CD14-positive monocyte (primary cell): Measurements from ENCODE around the gene OSBPL9. TPM values are rescaled to one million over a fixed set of nuclear protein-coding genes. Genes with fewer than 3 reads are reported as not detected.
A peak's percentile ranks its signal among the peaks of the same experiment; 100 is the strongest.

Experiments
- DNase-seq, 3 donors: peaks; one replicate each; pipeline ENCODE4 v3.0.0-alpha.2; 2011 to 2022
- H2AFZ ChIP-seq: 2 replicates; pipeline ENCODE4 v1.6.0; 2012; ENCODE audit warnings: mild to moderate bottlenecking, low read depth, low read length, inconsistent platforms; ENCODE audit not compliant: insufficient read depth, poor library complexity, severe bottlenecking
- H3K27ac ChIP-seq, 2 donors: 1 replicate in 1 of 2; 2 replicates in 1 of 2; pipeline ENCODE4 v1.5.1; 2012 to 2013; ENCODE audit warnings: low read length in 2 of 2, control low read depth in 1 of 2, inconsistent platforms in 1 of 2, low read depth in 1 of 2, mild to moderate bottlenecking in 1 of 2
- H3K27me3 ChIP-seq, 2 donors: one replicate each; pipeline versions ENCODE4 v1.6.0 to v1.6.1; 2011 to 2013; ENCODE audit warnings: low read length in 2 of 2; ENCODE audit not compliant: control insufficient read depth in 2 of 2, insufficient read depth in 2 of 2
- H3K36me3 ChIP-seq, 2 donors: replicated peaks in 1 of 2; 1 replicate in 1 of 2; 2 replicates in 1 of 2; pipeline versions ENCODE4 v1.5.1 to v1.6.1; 2012 to 2013; ENCODE audit warnings: low read length in 2 of 2, control low read depth in 1 of 2, inconsistent platforms in 1 of 2, mild to moderate bottlenecking in 1 of 2; ENCODE audit not compliant: insufficient read depth in 2 of 2, control insufficient read depth in 1 of 2
- H3K4me1 ChIP-seq, 2 donors: 1 replicate in 1 of 2; 2 replicates in 1 of 2; pipeline versions ENCODE4 v1.5.1 to v1.6.1; 2012 to 2013; ENCODE audit warnings: low read length in 2 of 2, control low read depth in 1 of 2, inconsistent platforms in 1 of 2, mild to moderate bottlenecking in 1 of 2, moderate library complexity in 1 of 2; ENCODE audit not compliant: insufficient read depth in 2 of 2, control insufficient read depth in 1 of 2
- H3K4me2 ChIP-seq: replicated peaks from 2 replicates; pipeline ENCODE3; 2012; ENCODE audit warnings: low read length, moderate library complexity, mild to moderate bottlenecking; ENCODE audit not compliant: poor library complexity, severe bottlenecking; ENCODE audit errors: extremely low read depth
- H3K4me3 ChIP-seq, 3 experiments: fragments of 200-600 bp in 1 of 3; sonication (generic) in 1 of 3; replicated peaks in 1 of 3; 1 replicate in 2 of 3; 2 replicates in 1 of 3; pipeline ENCODE4 v1.5.1; 2011 to 2013; ENCODE audit warnings: low read length in 3 of 3, mild to moderate bottlenecking in 3 of 3, control low read depth in 2 of 3, low read depth in 2 of 3, inconsistent platforms in 1 of 3, moderate library complexity in 1 of 3
- H3K79me2 ChIP-seq: 2 replicates; pipeline ENCODE4 v1.6.0; 2012; ENCODE audit warnings: mild to moderate bottlenecking, control low read depth, inconsistent platforms, low read length, moderate library complexity; ENCODE audit not compliant: insufficient read depth
- H3K9ac ChIP-seq: 2 replicates; pipeline ENCODE4 v1.6.0; 2017; ENCODE audit warnings: low read length, mild to moderate bottlenecking; ENCODE audit not compliant: insufficient read depth, poor library complexity, severe bottlenecking
- H3K9me3 ChIP-seq, 2 donors: replicated peaks in 1 of 2; 1 replicate in 1 of 2; 2 replicates in 1 of 2; pipeline versions ENCODE4 v1.5.1 to v1.6.1; 2012 to 2013; ENCODE audit warnings: low read length in 2 of 2, control low read depth in 1 of 2; ENCODE audit not compliant: control insufficient read depth in 1 of 2, insufficient read depth in 1 of 2
- H4K20me1 ChIP-seq: 2 replicates; pipeline ENCODE4 v1.6.0; 2012; ENCODE audit warnings: mild to moderate bottlenecking, low read length, control low read depth, moderate library complexity; ENCODE audit not compliant: insufficient read depth
- H3K27ac Mint-ChIP-seq, 7 donors: one replicate each; pipeline ENCODE4 v1.8.0; 2020; ENCODE audit warnings: mild to moderate bottlenecking in 7 of 7, mixed read lengths in 7 of 7, moderate library complexity in 6 of 7, inconsistent platforms in 2 of 7
- H3K27me3 Mint-ChIP-seq, 3 donors: one replicate each; pipeline ENCODE4 v1.8.0; 2021 to 2022; ENCODE audit warnings: low read depth in 3 of 3, mild to moderate bottlenecking in 3 of 3, mixed read lengths in 3 of 3, moderate library complexity in 3 of 3, inconsistent platforms in 1 of 3
- H3K36me3 Mint-ChIP-seq, 2 donors: one replicate each; pipeline ENCODE4 v1.8.0; 2020; ENCODE audit warnings: mixed read lengths in 2 of 2, inconsistent platforms in 1 of 2, mild to moderate bottlenecking in 1 of 2
- H3K4me1 Mint-ChIP-seq: one replicate; pipeline ENCODE4 v1.8.0; 2020; ENCODE audit warnings: mild to moderate bottlenecking, mixed read lengths
- H3K4me3 Mint-ChIP-seq, 2 donors: one replicate each; pipeline ENCODE4 v1.8.0; 2020; ENCODE audit warnings: mild to moderate bottlenecking in 2 of 2, mixed read lengths in 2 of 2, moderate library complexity in 1 of 2
- H3K9me3 Mint-ChIP-seq, 7 donors: one replicate each; pipeline ENCODE4 v1.8.0; 2020 to 2022; ENCODE audit warnings: mixed read lengths in 7 of 7, mild to moderate bottlenecking in 6 of 7, moderate library complexity in 6 of 7, inconsistent platforms in 2 of 7
- WGBS: methylation state at CpG from one replicate; pipeline ENCODE4 v1.1.5; 2013; ENCODE audit warnings: missing lambda C conversion rate; ENCODE audit not compliant: insufficient coverage; 5-methylcytosine and 5-hydroxymethylcytosine counted together
- intact Hi-C, 2 donors: fragments of 100-400 bp; cut with micrococcal nuclease; formaldehyde crosslinking; loops; one replicate each; pipeline versions ENCODE4 v1.15.0 to v1.15.1; 2023
- polyA plus RNA-seq, 3 donors: library from polyadenylated mRNA; depleted of rRNA in 1 of 3; unstranded in 2 of 3; stranded (reverse) in 1 of 3; fragments of 300-500 nt in 2 of 3; fragments of >200 nt in 1 of 3; fragmentation: Illumina TruSeq in 2 of 3; gene quantifications; 1 replicate in 2 of 3; 2 replicates in 1 of 3; pipeline ENCODE4 v1.2.3, GENCODE V29; 2012 to 2021
- TF ChIP-seq, protein P1 (sequence below): fragments of 200-600 bp; IDR thresholded peaks from one replicate; pipeline ENCODE4 v1.8.0; 2022; ENCODE audit warnings: antibody characterized with exemption, mild to moderate bottlenecking

OSBPL9 gene
- polyA plus RNA-seq, 3 donors: 22.2 to 41.4 (median 31.3) TPM

GRCh38 chr1:51636191-51636590 lies 19.3 kb downstream of the OSBPL9 start:
- peaks cover 0 to 8% of the 10 kb centered on the region in 2 donors for H3K36me3 ChIP-seq
- peak overlapping the region in 3 of 7 donors; percentile 36 to 54 (median 52) for H3K27ac Mint-ChIP-seq
- TF ChIP-seq, protein P1, sequence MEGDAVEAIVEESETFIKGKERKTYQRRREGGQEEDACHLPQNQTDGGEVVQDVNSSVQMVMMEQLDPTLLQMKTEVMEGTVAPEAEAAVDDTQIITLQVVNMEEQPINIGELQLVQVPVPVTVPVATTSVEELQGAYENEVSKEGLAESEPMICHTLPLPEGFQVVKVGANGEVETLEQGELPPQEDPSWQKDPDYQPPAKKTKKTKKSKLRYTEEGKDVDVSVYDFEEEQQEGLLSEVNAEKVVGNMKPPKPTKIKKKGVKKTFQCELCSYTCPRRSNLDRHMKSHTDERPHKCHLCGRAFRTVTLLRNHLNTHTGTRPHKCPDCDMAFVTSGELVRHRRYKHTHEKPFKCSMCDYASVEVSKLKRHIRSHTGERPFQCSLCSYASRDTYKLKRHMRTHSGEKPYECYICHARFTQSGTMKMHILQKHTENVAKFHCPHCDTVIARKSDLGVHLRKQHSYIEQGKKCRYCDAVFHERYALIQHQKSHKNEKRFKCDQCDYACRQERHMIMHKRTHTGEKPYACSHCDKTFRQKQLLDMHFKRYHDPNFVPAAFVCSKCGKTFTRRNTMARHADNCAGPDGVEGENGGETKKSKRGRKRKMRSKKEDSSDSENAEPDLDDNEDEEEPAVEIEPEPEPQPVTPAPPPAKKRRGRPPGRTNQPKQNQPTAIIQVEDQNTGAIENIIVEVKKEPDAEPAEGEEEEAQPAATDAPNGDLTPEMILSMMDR: no peak
- H3K27me3 Mint-ChIP-seq: peaks cover 0 to 1% (median 0%) of the 10 kb centered on the region in 3 donors
- no peak overlapping the region for H3K4me3 ChIP-seq
- H3K4me1 ChIP-seq: peaks cover 0 to 6% of the 10 kb centered on the region in 2 donors
- no peak overlapping the region for H2AFZ ChIP-seq
- H3K4me2 ChIP-seq: no peak overlapping the region
- H3K4me1 Mint-ChIP-seq: peaks cover 26% of the 10 kb centered on the region
- no peak overlapping the region for H3K27ac ChIP-seq
- no peaks in the 10 kb centered on the region for H3K9me3 ChIP-seq
- H3K4me3 Mint-ChIP-seq: no peak overlapping the region
- no peaks in the 10 kb centered on the region for H3K27me3 ChIP-seq
- no peak overlapping the region for H3K9ac ChIP-seq
- no peak for DNase-seq
- peaks cover 78% of the 10 kb centered on the region for H3K79me2 ChIP-seq
- intact Hi-C loops: loop anchor here in 1 of 2 donors (10.0 kb wide), 2 partner anchors 59 to 109 kb away; no protein-coding TSS in a partner anchor
- H4K20me1 ChIP-seq: peaks cover 90% of the 10 kb centered on the region
- peaks cover 10 to 16% of the 10 kb centered on the region in 2 donors for H3K36me3 Mint-ChIP-seq
- no CpG with 5 or more reads among the region's 2 CpGs for WGBS
- peaks cover 0 to 2% (median 0%) of the 10 kb centered on the region in 7 donors for H3K9me3 Mint-ChIP-seq

DNA sequence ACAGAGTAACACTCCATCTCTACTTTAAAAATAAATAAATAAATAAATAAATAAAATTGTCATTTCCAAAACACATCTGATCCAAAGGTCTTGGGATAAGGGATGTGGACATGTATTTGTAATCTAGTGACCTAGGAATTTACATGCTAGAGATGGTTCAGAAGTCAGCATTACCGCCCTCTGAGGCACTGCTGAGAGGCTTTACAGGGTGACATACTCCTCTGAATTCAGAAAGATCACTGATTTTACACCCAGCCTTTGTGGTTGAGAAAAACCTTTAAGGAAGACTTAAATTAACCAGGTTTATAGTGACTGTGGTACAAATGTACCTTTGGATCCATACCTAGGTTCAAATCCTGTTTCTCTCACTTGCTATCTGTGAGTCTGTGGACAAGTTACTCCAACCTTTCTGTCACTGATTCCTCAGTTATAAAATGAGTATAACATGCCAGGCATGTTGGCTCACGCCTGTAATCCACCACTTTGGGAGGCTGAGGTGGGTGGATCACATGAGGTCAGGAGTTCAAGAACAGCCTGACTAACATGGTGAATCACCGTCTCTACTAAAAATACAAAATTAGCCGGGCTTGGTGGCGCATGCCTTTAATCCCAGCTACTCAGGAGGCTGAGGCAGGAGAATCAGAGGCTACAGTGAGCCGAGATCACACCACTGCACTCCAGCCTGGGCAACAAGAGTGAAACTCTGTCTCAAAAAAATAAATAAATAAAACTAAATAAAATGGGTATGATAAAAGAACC lies 20.1 kb downstream of the OSBPL9 start:
- H3K4me1 Mint-ChIP-seq: peaks cover 26% of the 10 kb centered on the region
- no peak overlapping the region for H3K4me3 Mint-ChIP-seq
- no peak for DNase-seq
- Histone ChIP-seq H3K27me3 (no peaks in the 10 kb centered on the region), H3K4me1 (peaks cover 0 to 6% of the 10 kb centered on the region in 2 donors), H3K36me3 (peaks cover 0 to 13% of the 10 kb centered on the region in 2 donors), H3K27ac (no peak overlapping the region), H3K4me2 (no peak overlapping the region), H3K9me3 (no peaks in the 10 kb centered on the region), H3K4me3 (no peak overlapping the region), H4K20me1 (peaks cover 90% of the 10 kb centered on the region), H3K79me2 (peaks cover 77% of the 10 kb centered on the region), H3K9ac (no peak overlapping the region), H2AFZ (no peak overlapping the region)
- peak overlapping the region in 5 of 7 donors; percentile 4 to 30 (median 20) for H3K27ac Mint-ChIP-seq
- WGBS: 100% methylated on average over 2 of the region's 6 CpGs
- TF ChIP-seq, protein P1: no peak
- intact Hi-C loops: loop anchor here in 1 of 2 donors (10.0 kb wide), 2 partner anchors 58 to 108 kb away; no protein-coding TSS in a partner anchor
- H3K9me3 Mint-ChIP-seq: peaks cover 0 to 2% (median 0%) of the 10 kb centered on the region in 7 donors
- H3K36me3 Mint-ChIP-seq: peaks cover 10 to 16% of the 10 kb centered on the region in 2 donors
- peaks cover 0 to 1% (median 0%) of the 10 kb centered on the region in 3 donors for H3K27me3 Mint-ChIP-seq
